ENCODE measurements around the gene MRPS10. TPM values are rescaled to one million over a fixed set of nuclear protein-coding genes. Genes with fewer than 3 reads are reported as not detected.

MRPS10 gene
- total and polyA plus RNA-seq, 2 donors (not counting 3 experiments of a cell fraction or from before 2014, with no cell fraction given) = 23.2 to 37.7 TPM

DNA sequence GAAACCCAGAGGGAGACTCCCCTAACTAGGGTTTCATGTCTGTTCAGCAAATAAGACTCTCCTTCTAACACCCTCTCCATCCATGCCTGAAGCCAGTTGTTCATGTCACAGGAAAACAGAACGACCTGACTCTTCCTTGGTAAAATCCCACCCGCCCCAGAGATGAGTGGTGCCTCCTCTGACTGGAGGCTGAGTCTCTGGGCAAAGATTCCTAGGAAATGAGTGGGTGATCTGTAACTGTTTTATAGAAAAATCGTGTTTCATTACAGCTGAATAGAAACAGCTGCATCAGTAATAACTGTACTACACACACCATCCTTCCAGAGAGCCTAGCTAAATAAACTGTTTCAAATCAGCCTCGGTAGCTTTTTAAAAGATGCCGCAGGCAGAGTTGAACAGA lies 37.4 kb upstream of the MRPS10 start:
- BruUV-seq (replicated peaks) = no TSS peak
- TF ChIP-seq POLR2A (IDR thresholded peaks at IDR 0.05; ENCODE audit: low read depth, low read length) (no peak), POLR2AphosphoS5 (IDR thresholded peaks at IDR 0.05; ENCODE audit: insufficient read depth, low read depth, low read length) (no peak), GATA2 (IDR thresholded peaks at IDR 0.05; ENCODE audit: insufficient read depth, insufficient read length, low read depth, low read length) (no peak), EZH2 (IDR thresholded peaks at IDR 0.05; ENCODE audit: borderline replicate concordance, low read depth, low read length, severe bottlenecking) (no peak), JUN (IDR thresholded peaks at IDR 0.05; ENCODE audit: borderline replicate concordance, insufficient read depth, insufficient read length, low read depth) (no peak)
- TF ChIP-seq, protein P1, sequence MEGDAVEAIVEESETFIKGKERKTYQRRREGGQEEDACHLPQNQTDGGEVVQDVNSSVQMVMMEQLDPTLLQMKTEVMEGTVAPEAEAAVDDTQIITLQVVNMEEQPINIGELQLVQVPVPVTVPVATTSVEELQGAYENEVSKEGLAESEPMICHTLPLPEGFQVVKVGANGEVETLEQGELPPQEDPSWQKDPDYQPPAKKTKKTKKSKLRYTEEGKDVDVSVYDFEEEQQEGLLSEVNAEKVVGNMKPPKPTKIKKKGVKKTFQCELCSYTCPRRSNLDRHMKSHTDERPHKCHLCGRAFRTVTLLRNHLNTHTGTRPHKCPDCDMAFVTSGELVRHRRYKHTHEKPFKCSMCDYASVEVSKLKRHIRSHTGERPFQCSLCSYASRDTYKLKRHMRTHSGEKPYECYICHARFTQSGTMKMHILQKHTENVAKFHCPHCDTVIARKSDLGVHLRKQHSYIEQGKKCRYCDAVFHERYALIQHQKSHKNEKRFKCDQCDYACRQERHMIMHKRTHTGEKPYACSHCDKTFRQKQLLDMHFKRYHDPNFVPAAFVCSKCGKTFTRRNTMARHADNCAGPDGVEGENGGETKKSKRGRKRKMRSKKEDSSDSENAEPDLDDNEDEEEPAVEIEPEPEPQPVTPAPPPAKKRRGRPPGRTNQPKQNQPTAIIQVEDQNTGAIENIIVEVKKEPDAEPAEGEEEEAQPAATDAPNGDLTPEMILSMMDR (IDR thresholded peaks at IDR 0.05; ENCODE audit: extremely low read depth in 1 of 2, insufficient read depth in 1 of 2, low read depth in 1 of 2, low read length in 2 of 2) = no peak
- TF ChIP-seq, protein P2, sequence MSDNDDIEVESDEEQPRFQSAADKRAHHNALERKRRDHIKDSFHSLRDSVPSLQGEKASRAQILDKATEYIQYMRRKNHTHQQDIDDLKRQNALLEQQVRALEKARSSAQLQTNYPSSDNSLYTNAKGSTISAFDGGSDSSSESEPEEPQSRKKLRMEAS (IDR thresholded peaks at IDR 0.05; ENCODE audit: insufficient read depth, insufficient read length) = no peak
- Histone ChIP-seq H3K79me2 (ENCODE audit: control insufficient read depth, insufficient read depth, low read length) (no peaks in the 10 kb centered on the region), H3K36me3 (ENCODE audit: control insufficient read depth in 2 of 2, extremely low read depth in 1 of 2, insufficient read depth in 2 of 2, low read length in 2 of 2) (no peaks in the 10 kb centered on the region), H2AFZ (ENCODE audit: low read depth, low read length) (no peak overlapping the region), H3K9me1 (replicated peaks; ENCODE audit: control insufficient read depth, extremely low read depth, insufficient read depth, low read length) (no peaks in the 10 kb centered on the region), H3K9me3 (replicated peaks; ENCODE audit: control insufficient read depth, insufficient read depth, low read length) (no peaks in the 10 kb centered on the region), H3K4me1 (ENCODE audit: control insufficient read depth, extremely low read depth, insufficient read depth, low read length) (peaks cover 17% of the 10 kb centered on the region), H3K27me3 (ENCODE audit: control insufficient read depth in 2 of 2, insufficient read depth in 2 of 2, low read length in 2 of 2) (no peaks in the 10 kb centered on the region), H3K27ac (ENCODE audit: insufficient read depth, low read depth, low read length) (no peak overlapping the region), H4K20me1 (replicated peaks; ENCODE audit: control insufficient read depth, extremely low read depth, insufficient read depth, low read length) (no peaks in the 10 kb centered on the region), H3K4me2 (ENCODE audit: insufficient read depth, low read length) (no peak overlapping the region), H3K4me3 (replicated peaks in 1 of 3; ENCODE audit: insufficient read depth in 1 of 3, low read depth in 1 of 3, low read length in 3 of 3) (no peak overlapping the region), H3K9ac (replicated peaks; ENCODE audit: extremely low read depth, insufficient read depth, low read length) (no peak overlapping the region)
- no peak for FAIRE-seq
- dilution Hi-C loops (cut with MboI; ENCODE audit: extremely low pct_ligation_motif_present, low sequenced_read_pairs) (no loop called here), intact Hi-C loops (cut with micrococcal nuclease) (no loop called here)
- ChIA-PET POLR2A (no interaction called here), CTCF (interaction anchor here (1.0 to 1.3 kb wide), 2 partner anchors 11 to 293 kb away, joined by 3 to 4 read pairs; no protein-coding TSS in a partner anchor)
- no peak for DNase-seq (ENCODE audit: low read depth, low spot score)
